ENCODE data around the gene GPD2.
"Not testable (repeated sequence)": the region's sequence is repeated elsewhere in the genome, so short reads cannot be mapped to it uniquely, and the experiment has no call there.

The GPD2 gene

GRCh38 chr2:156471762-156472161, 35.6 kb downstream of the GPD2 start:
- DNase-seq: no peak
- intact Hi-C loops (cut with DNase I): no loop called here

- intact Hi-C loops (cut with DNase I): no loop called here
- no peak for DNase-seq
Measured at GRCh38 chr2:156472686-156473085, 36.5 kb downstream of the GPD2 start.

GRCh38 chr2:156473445-156473844, 37.3 kb downstream of the GPD2 start:
- DNase-seq: no peak
- intact Hi-C loops (cut with DNase I): no loop called here

- intact Hi-C loops (cut with DNase I): no loop called here
Measured at GRCh38 chr2:156474401-156474800, 38.2 kb downstream of the GPD2 start.

GRCh38 chr2:156476021-156476849, 40.1 kb downstream of the GPD2 start:
- DNase-seq: no peak
- intact Hi-C loops (cut with DNase I): no loop called here

More at GRCh38 chr2:156474401-156474800, 38.2 kb downstream of the GPD2 start:
- DNase-seq: no peak

DNA sequence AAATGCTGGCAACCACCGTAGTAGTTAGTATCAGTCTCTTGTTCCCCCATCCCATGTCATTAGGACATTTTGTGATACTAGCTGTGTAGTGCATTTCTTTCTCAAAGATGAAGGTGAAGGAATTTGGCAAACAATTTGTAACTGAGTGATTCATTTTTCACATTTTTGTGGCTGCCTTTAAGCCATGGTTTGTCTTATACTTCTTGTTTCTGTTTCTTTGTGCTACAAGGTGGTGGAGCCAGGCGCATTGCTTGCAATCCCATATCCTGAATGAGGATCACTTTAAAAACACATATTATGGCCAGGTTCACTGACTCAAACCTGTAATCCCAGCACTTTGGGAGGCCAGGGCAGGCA, 40.6 kb downstream of the GPD2 start:
- DNase-seq: peak in 1 of 10 donors; percentile 61
- intact Hi-C loops (cut with DNase I): no loop called here

- no peak for DNase-seq
- intact Hi-C loops (cut with DNase I): no loop called here
Measured at GRCh38 chr2:156480376-156480775, 44.2 kb downstream of the GPD2 start.

GRCh38 chr2:156481312-156481711, 45.1 kb downstream of the GPD2 start:
- no peak for DNase-seq
- intact Hi-C loops (cut with DNase I): no loop called here

GRCh38 chr2:156483741-156484173, 47.6 kb downstream of the GPD2 start:
- DNase-seq: no peak
- intact Hi-C loops (cut with DNase I): no loop called here

DNA sequence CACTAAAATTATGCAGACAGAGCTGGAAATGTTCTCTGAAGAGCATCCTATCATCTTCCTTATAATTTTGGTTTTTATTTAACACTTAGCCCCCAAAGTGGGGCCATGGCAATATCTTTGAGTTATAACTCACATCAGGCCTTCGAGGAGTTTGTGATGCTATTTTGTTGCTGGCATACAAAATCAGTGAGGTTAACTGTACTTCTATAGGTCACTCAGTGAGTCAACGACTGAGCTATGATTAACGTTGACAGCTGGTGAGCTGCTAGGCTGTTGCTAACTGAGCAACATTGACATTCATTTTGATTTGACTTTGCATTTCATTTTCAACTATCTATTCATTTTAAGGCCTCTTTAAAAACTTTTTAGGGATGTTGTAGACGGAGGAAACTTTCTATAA, 50.0 kb downstream of the GPD2 start:
- intact Hi-C loops (cut with DNase I): no loop called here
- DNase-seq: no peak

DNA sequence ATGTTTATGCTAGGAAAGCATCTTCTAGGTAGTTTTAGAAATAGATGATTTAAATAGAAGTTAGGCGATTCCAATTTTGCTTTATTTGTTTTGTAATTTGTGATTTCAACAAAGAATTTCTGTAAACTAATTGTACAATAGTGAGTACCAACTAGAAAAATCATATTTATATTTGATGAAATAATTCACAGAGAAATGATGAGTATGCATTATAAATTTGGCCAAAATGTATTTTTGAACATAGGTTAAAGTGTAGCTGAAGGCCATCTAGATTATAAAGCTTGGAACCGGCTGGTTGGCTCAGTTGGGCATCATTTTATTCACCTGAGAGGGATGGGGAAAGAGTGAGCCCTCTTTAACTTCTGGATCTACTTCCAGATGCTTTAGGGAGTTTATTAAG, 50.4 kb downstream of the GPD2 start:
- no peak for DNase-seq
- intact Hi-C loops (cut with DNase I): no loop called here

- DNase-seq: no peak
- intact Hi-C loops (cut with DNase I): no loop called here
Measured at GRCh38 chr2:156489195-156489594, 53.0 kb downstream of the GPD2 start.

DNA sequence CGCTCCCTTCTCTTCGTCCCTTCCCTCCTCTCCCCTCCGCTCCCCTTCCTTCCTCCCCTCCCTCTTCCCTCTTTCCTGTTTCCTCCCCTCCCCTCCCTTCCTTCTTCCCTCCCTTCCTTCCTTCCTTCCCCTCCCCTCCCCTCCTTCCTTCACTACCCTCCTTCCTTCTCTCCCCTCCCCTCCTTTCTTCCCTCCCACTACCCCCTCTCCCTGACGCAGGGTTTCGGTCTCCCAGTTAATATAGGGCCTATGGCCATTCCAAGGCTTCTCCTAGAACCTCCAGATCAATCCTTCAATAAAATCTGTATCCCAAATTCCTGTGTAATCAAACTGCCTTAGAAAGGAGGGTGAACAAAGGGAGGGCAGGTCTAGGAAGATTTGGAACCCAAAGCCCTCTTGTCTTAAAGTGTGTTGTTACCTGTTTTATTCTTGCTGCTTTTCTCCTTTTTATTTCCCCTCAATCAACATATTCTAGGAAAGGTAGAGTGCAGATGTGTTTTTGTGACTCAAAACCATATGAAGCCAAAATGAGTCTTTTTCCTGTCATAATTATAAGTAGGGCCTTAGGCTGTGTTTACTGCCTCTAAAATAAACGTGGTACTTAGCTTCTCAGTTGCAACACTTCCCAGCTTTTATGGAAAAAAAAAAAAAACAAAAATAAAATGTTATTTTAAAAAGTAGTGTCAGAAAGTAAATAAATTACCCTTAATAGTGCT, 53.7 kb downstream of the GPD2 start:
- DNase-seq: no peak
- intact Hi-C loops (cut with DNase I): no loop called here

- intact Hi-C loops (cut with DNase I): no loop called here
- no peak for DNase-seq
Measured at GRCh38 chr2:156490466-156490840, 54.3 kb downstream of the GPD2 start.

- DNase-seq: no peak
- intact Hi-C loops (cut with DNase I): no loop called here
Measured at GRCh38 chr2:156491176-156491575, 55.0 kb downstream of the GPD2 start.

GRCh38 chr2:156492979-156493378, 56.8 kb downstream of the GPD2 start:
- no peak for DNase-seq
- intact Hi-C loops (cut with DNase I): no loop called here

DNA sequence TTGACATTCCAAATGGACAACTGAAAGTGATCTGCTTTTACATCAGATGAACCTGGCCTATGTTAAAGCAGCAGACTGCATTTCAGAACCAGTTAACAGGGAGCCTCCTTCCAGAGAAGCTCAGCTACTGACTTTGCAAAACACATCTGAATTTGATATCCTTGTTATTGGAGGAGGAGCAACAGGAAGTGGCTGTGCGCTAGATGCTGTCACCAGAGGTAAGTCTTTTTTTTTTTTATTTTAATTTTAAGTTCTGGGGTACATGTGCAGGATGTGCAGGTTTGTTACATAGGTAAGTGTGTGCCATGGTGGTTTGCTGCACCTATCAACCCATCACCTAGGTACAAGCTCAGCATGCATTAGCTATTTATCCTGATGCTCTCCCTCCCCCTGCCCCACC, 59.8 kb downstream of the GPD2 start:
- intact Hi-C loops (cut with DNase I); DNase-seq: not testable (repeated sequence)

- intact Hi-C loops (cut with DNase I): no loop called here
- DNase-seq: no peak
Measured at GRCh38 chr2:156505696-156506095, 69.5 kb downstream of the GPD2 start.

- intact Hi-C loops (cut with DNase I): no loop called here
- DNase-seq: no peak
Measured at GRCh38 chr2:156511122-156511521, 74.9 kb downstream of the GPD2 start.

GRCh38 chr2:156511803-156512202, 75.6 kb downstream of the GPD2 start:
- intact Hi-C loops (cut with DNase I): no loop called here
- DNase-seq: no peak

DNA sequence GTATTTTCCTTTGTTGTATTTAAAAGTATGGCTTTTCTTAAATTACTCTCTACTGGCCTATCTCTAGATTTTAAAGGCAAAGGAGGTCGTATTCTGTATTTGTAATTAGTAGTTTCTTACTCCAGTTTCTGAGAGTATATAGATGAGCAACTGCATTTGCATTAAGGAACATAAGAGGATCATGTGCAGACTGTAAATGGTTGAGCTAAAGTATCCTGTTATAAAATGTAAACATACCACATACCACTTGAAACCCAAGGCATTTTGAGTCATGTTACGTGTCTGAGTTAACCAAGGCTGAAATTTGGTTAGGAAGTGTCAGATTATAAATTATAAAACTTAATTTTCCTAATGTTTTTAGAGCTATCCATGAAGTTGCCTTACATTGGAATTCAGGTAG, 76.3 kb downstream of the GPD2 start:
- intact Hi-C loops (cut with DNase I): no loop called here
- DNase-seq: no peak

GRCh38 chr2:156513219-156513618, 77.0 kb downstream of the GPD2 start:
- DNase-seq: no peak
- intact Hi-C loops (cut with DNase I): no loop called here
